ENCODE results near the gene EYS. TPM values are rescaled to one million over a fixed set of nuclear protein-coding genes. Genes with fewer than 3 reads are reported as not detected.

Gene EYS
- polyA plus RNA-seq, 6 donors from 2014 or later: 0.06 to 0.18 (median 0.07) TPM; not detected in 1

GRCh38 chr6:63792736-63793464 lies 1914.1 kb downstream of the EYS start:
- H3K36me3 Mint-ChIP-seq: no peaks in the 10 kb centered on the region
- no peak for ATAC-seq (ENCODE audit: low read depth in 2 of 2)

GRCh38 chr6:63790334-63790733 lies 1916.7 kb downstream of the EYS start:
- no peak overlapping the region for H3K4me3 Mint-ChIP-seq
- H3K27me3 Mint-ChIP-seq: peaks cover 0 to 9% (median 2%) of the 10 kb centered on the region in 3 donors
- H3K4me1 Mint-ChIP-seq: peaks cover 0 to under 1% (median 0%) of the 10 kb centered on the region in 3 donors
- H3K27ac Mint-ChIP-seq: no peak overlapping the region
- no peak for DNase-seq
- H3K36me3 Mint-ChIP-seq: no peaks in the 10 kb centered on the region
- no peak for ATAC-seq (ENCODE audit: low read depth in 2 of 2)
- no peaks in the 10 kb centered on the region for H3K9me3 Mint-ChIP-seq

More at GRCh38 chr6:63792736-63793464, 1914.1 kb downstream of the EYS start:
- Mint-ChIP-seq H3K4me1 (no peaks in the 10 kb centered on the region), H3K9me3 (no peaks in the 10 kb centered on the region), H3K27ac (no peak overlapping the region), H3K4me3 (no peak overlapping the region), H3K27me3 (peaks cover 0 to 12% (median 0%) of the 10 kb centered on the region in 3 donors)
- DNase-seq: no peak

- DNase-seq (no peak), ATAC-seq (ENCODE audit: low read depth in 2 of 2) (no peak)
- Mint-ChIP-seq H3K27me3 (peaks cover 0 to 8% (median 5%) of the 10 kb centered on the region in 3 donors), H3K4me3 (no peak overlapping the region), H3K4me1 (peaks cover 0 to 3% (median 0%) of the 10 kb centered on the region in 3 donors), H3K27ac (no peak overlapping the region), H3K9me3 (no peaks in the 10 kb centered on the region), H3K36me3 (no peaks in the 10 kb centered on the region)
These were observed 1917.3 kb downstream of the EYS start for GRCh38 chr6:63789699-63790098.

- ATAC-seq (ENCODE audit: low read depth in 2 of 2): no peak
- H3K4me3 Mint-ChIP-seq: no peak overlapping the region
These were observed 1918.5 kb downstream of the EYS start for GRCh38 chr6:63788569-63788968.

GRCh38 chr6:63787021-63787420 lies 1920.0 kb downstream of the EYS start:
- no peak for DNase-seq
- H3K27ac Mint-ChIP-seq: no peak overlapping the region
- peaks cover 8 to 20% (median 11%) of the 10 kb centered on the region in 3 donors for H3K27me3 Mint-ChIP-seq
- H3K9me3 Mint-ChIP-seq: peaks cover 0 to 4% (median 0%) of the 10 kb centered on the region in 7 donors
- no peaks in the 10 kb centered on the region for H3K36me3 Mint-ChIP-seq
- H3K4me3 Mint-ChIP-seq: no peak overlapping the region
- ATAC-seq (ENCODE audit: low read depth in 2 of 2): no peak
- H3K4me1 Mint-ChIP-seq: peaks cover 0 to 3% (median 0%) of the 10 kb centered on the region in 3 donors

More at GRCh38 chr6:63788569-63788968, 1918.5 kb downstream of the EYS start:
- Mint-ChIP-seq H3K9me3 (no peaks in the 10 kb centered on the region), H3K27me3 (peaks cover 5 to 19% (median 11%) of the 10 kb centered on the region in 3 donors), H3K4me1 (peaks cover 0 to 3% (median 0%) of the 10 kb centered on the region in 3 donors), H3K27ac (no peak overlapping the region), H3K36me3 (no peaks in the 10 kb centered on the region)
- no peak for DNase-seq

- no peak for ATAC-seq (ENCODE audit: low read depth in 2 of 2)
- Mint-ChIP-seq H3K36me3 (no peaks in the 10 kb centered on the region), H3K27ac (no peak overlapping the region), H3K27me3 (peaks cover 8 to 20% (median 17%) of the 10 kb centered on the region in 3 donors), H3K4me3 (no peak overlapping the region), H3K4me1 (peaks cover 0 to 3% (median 0%) of the 10 kb centered on the region in 3 donors), H3K9me3 (peaks cover 0 to 11% (median 2%) of the 10 kb centered on the region in 7 donors)
- DNase-seq: no peak
These were observed 1922.0 kb downstream of the EYS start for GRCh38 chr6:63785006-63785405.

- DNase-seq (no peak), ATAC-seq (ENCODE audit: low read depth in 2 of 2) (no peak)
- H3K9me3 Mint-ChIP-seq: peaks cover 0 to 11% (median 3%) of the 10 kb centered on the region in 7 donors
- H3K36me3 Mint-ChIP-seq: no peaks in the 10 kb centered on the region
- peaks cover 8 to 20% (median 20%) of the 10 kb centered on the region in 3 donors for H3K27me3 Mint-ChIP-seq
- no peak overlapping the region for H3K27ac Mint-ChIP-seq
- H3K4me3 Mint-ChIP-seq: no peak overlapping the region
- peaks cover 0 to 3% (median 0%) of the 10 kb centered on the region in 3 donors for H3K4me1 Mint-ChIP-seq
These were observed 1923.9 kb downstream of the EYS start for GRCh38 chr6:63783096-63783495.

GRCh38 chr6:63774961-63775360 lies 1932.1 kb downstream of the EYS start:
- Mint-ChIP-seq H3K36me3 (no peaks in the 10 kb centered on the region), H3K4me3 (no peak overlapping the region), H3K27ac (no peak overlapping the region), H3K9me3 (peaks cover 0 to 4% (median 0%) of the 10 kb centered on the region in 7 donors), H3K4me1 (no peaks in the 10 kb centered on the region), H3K27me3 (peaks cover 0 to 9% (median 7%) of the 10 kb centered on the region in 3 donors)
- no peak for DNase-seq
- ATAC-seq (ENCODE audit: low read depth in 2 of 2): no peak

- no peak for DNase-seq
- H3K27ac Mint-ChIP-seq: no peak overlapping the region
- peaks cover 0 to 9% (median 6%) of the 10 kb centered on the region in 3 donors for H3K27me3 Mint-ChIP-seq
- peaks cover 0 to under 1% (median 0%) of the 10 kb centered on the region in 7 donors for H3K9me3 Mint-ChIP-seq
- no peaks in the 10 kb centered on the region for H3K36me3 Mint-ChIP-seq
- ATAC-seq (ENCODE audit: low read depth in 2 of 2): no peak
- H3K4me3 Mint-ChIP-seq: no peak overlapping the region
- H3K4me1 Mint-ChIP-seq: no peaks in the 10 kb centered on the region
These were observed 1933.8 kb downstream of the EYS start for GRCh38 chr6:63773200-63773599.

- H3K4me3 Mint-ChIP-seq: no peak overlapping the region
- H3K9me3 Mint-ChIP-seq: peaks cover 0 to 14% (median 2%) of the 10 kb centered on the region in 7 donors
- peaks cover 0 to 11% (median 6%) of the 10 kb centered on the region in 3 donors for H3K27me3 Mint-ChIP-seq
- DNase-seq (no peak), ATAC-seq (ENCODE audit: low read depth in 2 of 2) (no peak)
- H3K4me1 Mint-ChIP-seq: no peaks in the 10 kb centered on the region
- H3K27ac Mint-ChIP-seq: no peak overlapping the region
- no peaks in the 10 kb centered on the region for H3K36me3 Mint-ChIP-seq
These were observed 1941.2 kb downstream of the EYS start for GRCh38 chr6:63765828-63766227.

GRCh38 chr6:63764318-63764916 lies 1942.6 kb downstream of the EYS start:
- H3K36me3 Mint-ChIP-seq: no peaks in the 10 kb centered on the region
- DNase-seq (peak; percentile 32), ATAC-seq (ENCODE audit: low read depth in 2 of 2) (no peak)
- H3K27me3 Mint-ChIP-seq: peaks cover 0 to 11% (median 5%) of the 10 kb centered on the region in 3 donors
- no peak overlapping the region for H3K4me3 Mint-ChIP-seq
- no peak overlapping the region for H3K27ac Mint-ChIP-seq
- no peaks in the 10 kb centered on the region for H3K4me1 Mint-ChIP-seq
- H3K9me3 Mint-ChIP-seq: peaks cover 0 to 14% (median 2%) of the 10 kb centered on the region in 7 donors

- Mint-ChIP-seq H3K36me3 (peaks cover 10 to 17% of the 10 kb centered on the region in 2 donors), H3K9me3 (peaks cover 0 to 23% (median 18%) of the 10 kb centered on the region in 7 donors), H3K4me3 (no peak overlapping the region), H3K4me1 (no peaks in the 10 kb centered on the region), H3K27me3 (no peaks in the 10 kb centered on the region), H3K27ac (no peak overlapping the region)
- no peak for DNase-seq
- ATAC-seq (ENCODE audit: low read depth in 2 of 2): no peak
These were observed 1946.8 kb downstream of the EYS start for GRCh38 chr6:63760199-63760598.

GRCh38 chr6:63759605-63760105 lies 1947.4 kb downstream of the EYS start:
- DNase-seq (no peak), ATAC-seq (ENCODE audit: low read depth in 2 of 2) (no peak)
- peaks cover 0 to 24% (median 19%) of the 10 kb centered on the region in 7 donors for H3K9me3 Mint-ChIP-seq
- H3K27me3 Mint-ChIP-seq: no peaks in the 10 kb centered on the region
- no peaks in the 10 kb centered on the region for H3K4me1 Mint-ChIP-seq
- no peak overlapping the region for H3K4me3 Mint-ChIP-seq
- peaks cover 10 to 17% of the 10 kb centered on the region in 2 donors for H3K36me3 Mint-ChIP-seq
- no peak overlapping the region for H3K27ac Mint-ChIP-seq

Measured in naive B cell (primary cell).